GM10266 (cell line): Measurements from ENCODE around the gene KCNMA1.

ENCODE experiments used
- DNase-seq: peaks from one replicate; pipeline ENCODE4 v3.0.0; 2012; ENCODE audit errors: extremely low spot score
- TF ChIP-seq, protein P1 (sequence below): IDR thresholded peaks from 2 replicates; pipeline ENCODE4 v1.5.1; 2012; ENCODE audit warnings: mild to moderate bottlenecking, low read depth; ENCODE audit not compliant: control insufficient read depth, insufficient read depth; ENCODE audit errors: missing control alignments

KCNMA1 gene

DNA sequence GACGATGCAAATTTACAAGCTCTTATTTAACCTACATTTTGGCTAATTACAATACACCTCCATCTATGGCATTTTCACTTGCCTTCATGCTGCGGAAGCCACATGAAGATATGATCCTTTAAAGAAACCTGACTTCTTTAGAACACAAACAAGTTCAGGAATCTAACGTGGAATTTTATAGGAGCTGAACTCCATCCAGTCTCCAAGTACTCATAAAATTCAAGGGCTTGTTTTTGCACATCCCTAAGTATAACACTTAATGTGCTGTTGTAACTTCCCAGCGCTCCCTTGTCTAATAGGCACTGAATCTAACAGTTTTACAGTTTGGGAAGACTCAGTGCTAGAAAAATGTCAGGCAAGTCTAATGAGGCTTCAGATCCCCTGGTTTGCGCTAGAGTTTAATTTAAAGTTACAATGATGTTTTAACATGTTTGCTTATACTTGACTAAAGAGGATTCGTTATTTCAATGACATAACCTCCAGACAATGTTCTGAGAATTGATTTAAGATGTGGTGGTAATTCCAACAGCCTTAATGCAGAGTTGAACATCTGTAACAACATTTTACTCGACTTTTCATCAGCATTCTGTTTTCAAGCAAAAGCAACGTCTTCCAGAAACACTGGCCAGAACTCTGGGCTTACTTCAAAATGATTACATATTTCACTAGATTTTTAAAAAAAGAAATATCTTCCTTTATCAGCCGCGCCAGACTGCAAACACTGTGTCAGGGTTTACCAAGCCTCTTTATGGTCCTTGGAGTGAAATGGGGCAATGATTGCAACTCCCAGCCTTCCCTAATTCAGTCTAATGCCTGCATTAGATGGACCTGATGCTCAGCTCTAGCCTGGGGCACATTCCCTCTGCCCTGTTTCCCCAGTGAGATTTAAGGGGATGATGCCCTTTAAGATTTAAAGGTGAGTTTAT is 664.3 kb downstream of the KCNMA1 start:
- TF ChIP-seq, protein P1, sequence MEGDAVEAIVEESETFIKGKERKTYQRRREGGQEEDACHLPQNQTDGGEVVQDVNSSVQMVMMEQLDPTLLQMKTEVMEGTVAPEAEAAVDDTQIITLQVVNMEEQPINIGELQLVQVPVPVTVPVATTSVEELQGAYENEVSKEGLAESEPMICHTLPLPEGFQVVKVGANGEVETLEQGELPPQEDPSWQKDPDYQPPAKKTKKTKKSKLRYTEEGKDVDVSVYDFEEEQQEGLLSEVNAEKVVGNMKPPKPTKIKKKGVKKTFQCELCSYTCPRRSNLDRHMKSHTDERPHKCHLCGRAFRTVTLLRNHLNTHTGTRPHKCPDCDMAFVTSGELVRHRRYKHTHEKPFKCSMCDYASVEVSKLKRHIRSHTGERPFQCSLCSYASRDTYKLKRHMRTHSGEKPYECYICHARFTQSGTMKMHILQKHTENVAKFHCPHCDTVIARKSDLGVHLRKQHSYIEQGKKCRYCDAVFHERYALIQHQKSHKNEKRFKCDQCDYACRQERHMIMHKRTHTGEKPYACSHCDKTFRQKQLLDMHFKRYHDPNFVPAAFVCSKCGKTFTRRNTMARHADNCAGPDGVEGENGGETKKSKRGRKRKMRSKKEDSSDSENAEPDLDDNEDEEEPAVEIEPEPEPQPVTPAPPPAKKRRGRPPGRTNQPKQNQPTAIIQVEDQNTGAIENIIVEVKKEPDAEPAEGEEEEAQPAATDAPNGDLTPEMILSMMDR = no peak
- no peak for DNase-seq

DNA sequence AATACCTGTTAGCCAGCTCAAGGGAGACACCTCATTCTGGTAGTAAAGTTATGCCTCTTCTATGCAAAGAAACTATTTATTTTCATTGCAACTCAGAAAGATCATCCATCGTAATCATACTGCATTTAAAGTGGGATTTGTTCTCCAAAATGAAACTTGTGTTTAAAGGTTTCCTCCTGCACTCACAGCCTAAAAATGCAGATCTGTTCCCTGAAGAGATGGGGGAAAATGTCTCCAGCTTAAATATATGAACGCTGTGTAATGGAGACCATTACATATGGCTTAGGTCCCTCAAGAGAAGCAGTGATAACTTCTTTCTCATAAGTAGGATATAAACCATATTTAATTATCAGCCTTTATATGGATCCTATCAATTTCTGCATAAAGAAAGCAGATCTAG is 665.1 kb downstream of the KCNMA1 start:
- TF ChIP-seq, protein P1 = no peak
- no peak for DNase-seq

DNA sequence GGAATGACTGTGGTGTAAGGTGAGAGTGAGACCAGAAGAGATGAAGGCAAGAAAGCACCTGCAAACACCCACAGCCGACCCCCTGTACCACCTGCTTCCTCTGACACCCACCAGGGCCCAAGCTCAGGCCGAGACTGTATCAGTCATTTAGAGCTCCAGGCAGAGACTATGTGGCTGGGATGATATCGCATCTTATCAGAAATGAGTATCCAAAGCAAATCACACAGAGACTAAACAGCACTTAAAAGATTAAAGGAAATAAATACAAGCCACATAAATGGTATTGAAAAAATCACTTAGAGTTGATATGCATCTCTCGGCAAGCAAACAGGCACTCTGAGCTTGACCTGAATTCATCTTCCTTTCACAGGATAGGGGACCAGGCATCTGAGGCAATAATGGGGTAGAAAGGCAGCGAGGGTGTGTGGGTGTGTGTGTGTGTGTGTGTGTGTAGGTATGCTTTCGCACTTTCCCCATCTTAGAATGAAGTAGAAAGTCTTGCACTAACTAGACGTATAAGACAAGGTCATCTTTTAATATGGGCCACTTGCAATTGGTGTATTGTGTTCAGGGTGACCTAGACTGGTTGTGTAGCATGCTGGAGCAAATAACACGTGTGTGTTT is 665.9 kb downstream of the KCNMA1 start:
- TF ChIP-seq, protein P1 = no peak
- DNase-seq = no peak

DNA sequence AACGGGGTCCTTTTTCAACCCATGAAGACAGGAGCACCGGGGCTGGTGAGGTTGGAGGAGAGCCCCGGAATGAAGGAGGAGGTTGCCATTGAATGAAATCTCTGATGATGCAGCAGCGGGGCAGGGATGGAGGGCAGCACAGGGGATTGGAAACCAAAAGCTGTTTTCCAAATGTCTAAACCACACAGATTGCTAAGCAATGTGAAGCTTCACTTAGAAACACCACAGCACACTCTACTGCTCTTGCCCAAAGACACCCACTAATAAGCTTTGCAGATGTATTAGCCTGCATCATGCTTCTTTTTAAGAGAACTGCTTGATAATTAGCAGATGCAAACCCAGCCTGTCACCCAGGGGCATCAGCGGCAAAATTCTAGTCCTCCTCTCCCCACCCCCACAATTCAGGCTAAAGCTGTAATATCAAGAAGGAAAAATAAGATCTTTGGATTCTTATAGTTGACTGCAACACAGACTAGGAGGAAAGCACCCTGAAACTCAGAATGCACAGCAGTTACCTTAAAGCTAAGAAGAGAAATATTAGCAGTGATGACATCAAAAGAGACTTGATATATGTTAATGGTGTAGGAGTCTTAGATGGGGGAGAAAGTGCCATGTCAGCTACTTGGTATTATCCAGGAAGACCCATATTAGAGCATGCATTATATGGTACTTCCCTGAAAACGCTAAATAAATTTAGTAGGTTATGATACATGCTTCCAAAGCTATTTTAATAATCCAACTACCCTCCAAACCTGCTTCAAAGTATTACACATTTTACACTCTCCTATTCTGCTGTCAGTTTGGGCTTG is 666.7 kb downstream of the KCNMA1 start:
- TF ChIP-seq, protein P1 = no peak
- DNase-seq = no peak

DNA sequence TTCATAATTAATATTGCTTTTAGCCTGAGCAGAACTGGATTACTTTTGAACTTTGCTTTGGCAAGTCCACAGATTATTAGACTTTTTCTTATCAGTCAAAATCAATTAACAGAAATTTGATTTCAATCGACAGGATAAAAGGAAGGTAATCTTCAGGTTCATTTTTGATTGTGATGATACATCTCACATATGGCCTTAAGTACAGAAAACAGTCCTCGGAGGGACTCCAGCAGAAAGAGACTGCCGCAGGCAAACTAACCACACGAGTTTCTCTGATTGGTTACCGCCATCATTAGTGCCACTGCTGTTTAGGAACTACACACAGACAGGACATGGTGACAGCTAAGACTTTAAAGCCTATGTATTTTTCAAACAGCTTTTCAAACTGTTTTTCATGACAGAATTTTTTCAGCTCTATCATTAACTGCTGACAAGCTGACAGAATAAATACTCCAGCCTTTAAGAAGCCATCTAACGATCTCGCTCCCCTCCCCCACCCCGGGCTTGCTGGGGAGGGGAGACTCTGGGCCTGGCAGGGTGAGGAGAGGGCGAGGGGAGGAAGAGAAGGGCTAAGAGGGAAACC is 668.2 kb downstream of the KCNMA1 start:
- TF ChIP-seq, protein P1 = no peak
- DNase-seq = no peak

DNA sequence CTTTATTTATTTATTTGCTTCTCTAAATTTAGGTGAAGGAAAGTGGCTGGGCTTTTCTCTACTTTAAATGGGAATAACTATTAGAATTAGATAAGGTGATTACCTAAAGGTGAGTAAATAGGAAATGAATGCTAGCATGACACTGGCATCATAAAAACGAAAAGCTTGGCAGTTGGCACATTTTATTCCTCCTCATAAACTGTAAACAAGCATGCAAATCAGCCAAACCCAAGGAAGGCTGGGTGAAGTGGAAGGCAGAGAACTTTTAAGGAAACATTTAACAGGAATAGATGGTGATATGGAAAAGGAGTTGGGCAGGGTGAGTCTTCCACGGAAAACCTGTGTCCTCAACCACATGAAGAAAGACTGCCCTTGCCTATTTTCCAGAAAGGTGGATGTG is 669.1 kb downstream of the KCNMA1 start:
- TF ChIP-seq, protein P1 = no peak

More for the DNA sequence above, 669.1 kb downstream of the KCNMA1 start:
- no peak for DNase-seq
